SK-N-SH treated with all-trans-retinoic acid at 6 μM for 48 hours (cell line): Measurements from ENCODE around the gene PRICKLE1.

Experiments used
- ATAC-seq: fragments of 200-7000 bp; cut with Tn5 transposase; 3 replicates; pipeline ENCODE4 v1.9.1; 2020; ENCODE audit warnings: mild to moderate bottlenecking, moderate library complexity
- ARNTL ChIP-seq: fragments of 450-650 bp; formaldehyde crosslinking; IDR thresholded peaks from 2 replicates; pipeline ENCODE4 v1.5.0; 2020; ENCODE audit warnings: low read depth, mild to moderate bottlenecking, moderate library complexity, borderline replicate concordance
- BACH2 ChIP-seq: fragments of 250-450 bp; sonication (Bioruptor Pico); IDR thresholded peaks from 2 replicates; pipeline ENCODE4 v1.9.0; 2021; ENCODE audit warnings: mild to moderate bottlenecking, borderline replicate concordance
- CSDC2 ChIP-seq: fragments of 250-450 bp; sonication (Bioruptor Pico); IDR thresholded peaks from 2 replicates; pipeline ENCODE4 v1.5.0; 2020; ENCODE audit warnings: mild to moderate bottlenecking, moderate library complexity
- ESRRG ChIP-seq: fragments of 250-450 bp; sonication (Bioruptor Pico); IDR thresholded peaks from 2 replicates; pipeline ENCODE4 v1.6.1; 2021; ENCODE audit warnings: mild to moderate bottlenecking
- GLIS3 ChIP-seq: fragments of 250-450 bp; sonication (Bioruptor Pico); IDR thresholded peaks from 2 replicates; pipeline ENCODE4 v1.5.0; 2020; ENCODE audit warnings: mild to moderate bottlenecking, moderate library complexity
- ISL1 ChIP-seq: fragments of 250-450 bp; sonication (Bioruptor Pico); IDR thresholded peaks from 2 replicates; pipeline ENCODE4 v2.1.2; 2022; ENCODE audit warnings: mild to moderate bottlenecking, moderate library complexity
- OSR1 ChIP-seq: fragments of 250-450 bp; sonication (Bioruptor Pico); IDR thresholded peaks from 2 replicates; pipeline ENCODE4 v1.8.0; 2022; ENCODE audit warnings: moderate library complexity, mild to moderate bottlenecking, inconsistent platforms
- RARB ChIP-seq: fragments of 250-450 bp; sonication (Bioruptor Pico); IDR thresholded peaks from 2 replicates; pipeline ENCODE4 v1.8.0; 2021; ENCODE audit warnings: mild to moderate bottlenecking, moderate library complexity
- SNAI2 ChIP-seq: fragments of 250-450 bp; sonication (Bioruptor Pico); IDR thresholded peaks from 2 replicates; pipeline ENCODE4 v1.5.0; 2020; ENCODE audit warnings: mild to moderate bottlenecking, moderate library complexity
- TCF4 ChIP-seq: fragments of 250-450 bp; sonication (Bioruptor Pico); IDR thresholded peaks from 2 replicates; pipeline ENCODE4 v1.8.0; 2021; ENCODE audit warnings: mild to moderate bottlenecking, moderate library complexity, borderline replicate concordance
- TOX ChIP-seq: fragments of 250-450 bp; sonication (Bioruptor Pico); IDR thresholded peaks from 2 replicates; pipeline ENCODE4 v1.8.0; 2021; ENCODE audit warnings: mild to moderate bottlenecking, moderate library complexity, borderline replicate concordance
- ZC3H10 ChIP-seq: fragments of 250-450 bp; sonication (Bioruptor Pico); IDR thresholded peaks from 2 replicates; pipeline ENCODE4 v1.5.1; 2021; ENCODE audit warnings: mild to moderate bottlenecking, moderate library complexity
- ZFP3 ChIP-seq: fragments of 250-450 bp; sonication (Bioruptor Pico); IDR thresholded peaks from 2 replicates; pipeline ENCODE4 v1.5.0; 2020; ENCODE audit warnings: mild to moderate bottlenecking, moderate library complexity
- ZFP30 ChIP-seq: fragments of 450-650 bp; formaldehyde crosslinking; IDR thresholded peaks from 2 replicates; pipeline ENCODE4 v1.5.0; 2022; ENCODE audit warnings: mild to moderate bottlenecking, moderate library complexity
- ZNF565 ChIP-seq: fragments of 450-650 bp; formaldehyde crosslinking; conservative IDR thresholded peaks from 2 replicates; pipeline ENCODE4 v1.5.0; 2020; ENCODE audit warnings: low read depth, mild to moderate bottlenecking, moderate library complexity
- ZNF70 ChIP-seq: fragments of 450-650 bp; formaldehyde crosslinking; IDR thresholded peaks from 2 replicates; pipeline ENCODE4 v1.5.0; 2020; ENCODE audit warnings: mild to moderate bottlenecking, moderate library complexity
- ZNF8 ChIP-seq: fragments of 450-650 bp; formaldehyde crosslinking; IDR thresholded peaks from 2 replicates; pipeline ENCODE4 v1.5.0; 2020; ENCODE audit warnings: mild to moderate bottlenecking, moderate library complexity
- TF ChIP-seq, protein P1 (sequence below): fragments of 250-450 bp; sonication (Bioruptor Pico); IDR thresholded peaks from 2 replicates; pipeline ENCODE4 v1.5.1; 2021; ENCODE audit warnings: mild to moderate bottlenecking, moderate library complexity
- TF ChIP-seq, protein P2 (sequence below): fragments of 250-450 bp; sonication (Bioruptor Pico); IDR thresholded peaks from 2 replicates; pipeline ENCODE4 v1.8.0; 2020; ENCODE audit warnings: mild to moderate bottlenecking, moderate library complexity, borderline replicate concordance
- TF ChIP-seq, protein P3 (sequence below): fragments of 250-450 bp; sonication (Bioruptor Pico); IDR thresholded peaks from 2 replicates; pipeline ENCODE4 v1.8.0; 2021; ENCODE audit warnings: low read depth, mild to moderate bottlenecking, moderate library complexity, borderline replicate concordance
- TF ChIP-seq, protein P4 (sequence below): fragments of 250-450 bp; sonication (Bioruptor Pico); IDR thresholded peaks from 2 replicates; pipeline ENCODE4 v1.5.0; 2020; ENCODE audit warnings: mild to moderate bottlenecking, moderate library complexity
- TF ChIP-seq, protein P5 (sequence below): fragments of 250-450 bp; sonication (Bioruptor Pico); IDR thresholded peaks from 2 replicates; pipeline ENCODE4 v1.5.1; 2020; ENCODE audit warnings: low read depth, mild to moderate bottlenecking, moderate library complexity

PRICKLE1 gene

DNA sequence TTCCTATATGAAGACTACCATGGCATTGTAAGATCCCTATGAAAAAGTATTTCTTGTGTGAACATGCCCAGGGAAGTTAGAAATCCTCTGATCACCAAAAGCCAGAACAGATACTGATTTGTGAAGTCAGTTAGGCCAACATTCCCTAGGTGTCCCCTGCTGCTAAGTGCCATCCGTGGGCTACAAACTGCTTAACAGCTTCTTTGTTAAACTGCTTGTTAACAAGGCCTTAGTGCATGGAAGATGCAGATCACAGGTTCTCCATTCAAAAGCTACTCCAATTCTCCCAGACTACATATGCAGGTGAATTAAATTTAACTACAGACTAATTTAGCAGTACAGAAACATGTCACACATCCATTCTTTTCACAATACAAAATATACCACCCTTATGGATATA, 108.2 kb downstream of the PRICKLE1 start:
- no peak for TF ChIP-seq ISL1 (CRISPR knock-in tag)
- no peak for TF ChIP-seq GLIS3 (CRISPR knock-in tag)
- TF ChIP-seq ESRRG (CRISPR knock-in tag): no peak
- TF ChIP-seq, protein P1, sequence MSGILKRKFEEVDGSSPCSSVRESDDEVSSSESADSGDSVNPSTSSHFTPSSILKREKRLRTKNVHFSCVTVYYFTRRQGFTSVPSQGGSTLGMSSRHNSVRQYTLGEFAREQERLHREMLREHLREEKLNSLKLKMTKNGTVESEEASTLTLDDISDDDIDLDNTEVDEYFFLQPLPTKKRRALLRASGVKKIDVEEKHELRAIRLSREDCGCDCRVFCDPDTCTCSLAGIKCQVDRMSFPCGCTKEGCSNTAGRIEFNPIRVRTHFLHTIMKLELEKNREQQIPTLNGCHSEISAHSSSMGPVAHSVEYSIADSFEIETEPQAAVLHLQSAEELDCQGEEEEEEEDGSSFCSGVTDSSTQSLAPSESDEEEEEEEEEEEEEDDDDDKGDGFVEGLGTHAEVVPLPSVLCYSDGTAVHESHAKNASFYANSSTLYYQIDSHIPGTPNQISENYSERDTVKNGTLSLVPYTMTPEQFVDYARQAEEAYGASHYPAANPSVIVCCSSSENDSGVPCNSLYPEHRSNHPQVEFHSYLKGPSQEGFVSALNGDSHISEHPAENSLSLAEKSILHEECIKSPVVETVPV (CRISPR knock-in tag): no peak
- TF ChIP-seq, protein P2, sequence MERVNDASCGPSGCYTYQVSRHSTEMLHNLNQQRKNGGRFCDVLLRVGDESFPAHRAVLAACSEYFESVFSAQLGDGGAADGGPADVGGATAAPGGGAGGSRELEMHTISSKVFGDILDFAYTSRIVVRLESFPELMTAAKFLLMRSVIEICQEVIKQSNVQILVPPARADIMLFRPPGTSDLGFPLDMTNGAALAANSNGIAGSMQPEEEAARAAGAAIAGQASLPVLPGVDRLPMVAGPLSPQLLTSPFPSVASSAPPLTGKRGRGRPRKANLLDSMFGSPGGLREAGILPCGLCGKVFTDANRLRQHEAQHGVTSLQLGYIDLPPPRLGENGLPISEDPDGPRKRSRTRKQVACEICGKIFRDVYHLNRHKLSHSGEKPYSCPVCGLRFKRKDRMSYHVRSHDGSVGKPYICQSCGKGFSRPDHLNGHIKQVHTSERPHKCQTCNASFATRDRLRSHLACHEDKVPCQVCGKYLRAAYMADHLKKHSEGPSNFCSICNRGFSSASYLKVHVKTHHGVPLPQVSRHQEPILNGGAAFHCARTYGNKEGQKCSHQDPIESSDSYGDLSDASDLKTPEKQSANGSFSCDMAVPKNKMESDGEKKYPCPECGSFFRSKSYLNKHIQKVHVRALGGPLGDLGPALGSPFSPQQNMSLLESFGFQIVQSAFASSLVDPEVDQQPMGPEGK: no peak
- no peak for TF ChIP-seq TCF4 (CRISPR knock-in tag)
- TF ChIP-seq RARB (CRISPR knock-in tag): no peak
- TF ChIP-seq, protein P3, sequence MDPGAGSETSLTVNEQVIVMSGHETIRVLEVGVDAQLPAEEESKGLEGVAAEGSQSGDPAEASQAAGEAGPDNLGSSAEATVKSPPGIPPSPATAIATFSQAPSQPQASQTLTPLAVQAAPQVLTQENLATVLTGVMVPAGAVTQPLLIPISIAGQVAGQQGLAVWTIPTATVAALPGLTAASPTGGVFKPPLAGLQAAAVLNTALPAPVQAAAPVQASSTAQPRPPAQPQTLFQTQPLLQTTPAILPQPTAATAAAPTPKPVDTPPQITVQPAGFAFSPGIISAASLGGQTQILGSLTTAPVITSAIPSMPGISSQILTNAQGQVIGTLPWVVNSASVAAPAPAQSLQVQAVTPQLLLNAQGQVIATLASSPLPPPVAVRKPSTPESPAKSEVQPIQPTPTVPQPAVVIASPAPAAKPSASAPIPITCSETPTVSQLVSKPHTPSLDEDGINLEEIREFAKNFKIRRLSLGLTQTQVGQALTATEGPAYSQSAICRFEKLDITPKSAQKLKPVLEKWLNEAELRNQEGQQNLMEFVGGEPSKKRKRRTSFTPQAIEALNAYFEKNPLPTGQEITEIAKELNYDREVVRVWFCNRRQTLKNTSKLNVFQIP (CRISPR knock-in tag): no peak
- TF ChIP-seq ZFP30: no peak
- TF ChIP-seq SNAI2 (CRISPR knock-in tag): no peak
- no peak for TF ChIP-seq ZNF8
- no peak for TF ChIP-seq CSDC2 (CRISPR knock-in tag)
- no peak for TF ChIP-seq ZC3H10
- no peak for TF ChIP-seq ZNF70 (CRISPR knock-in tag)
- TF ChIP-seq BACH2: no peak
- TF ChIP-seq TOX (CRISPR knock-in tag): no peak
- TF ChIP-seq ARNTL (CRISPR knock-in tag): no peak
- TF ChIP-seq ZFP3 (CRISPR knock-in tag): no peak
- TF ChIP-seq, protein P4, sequence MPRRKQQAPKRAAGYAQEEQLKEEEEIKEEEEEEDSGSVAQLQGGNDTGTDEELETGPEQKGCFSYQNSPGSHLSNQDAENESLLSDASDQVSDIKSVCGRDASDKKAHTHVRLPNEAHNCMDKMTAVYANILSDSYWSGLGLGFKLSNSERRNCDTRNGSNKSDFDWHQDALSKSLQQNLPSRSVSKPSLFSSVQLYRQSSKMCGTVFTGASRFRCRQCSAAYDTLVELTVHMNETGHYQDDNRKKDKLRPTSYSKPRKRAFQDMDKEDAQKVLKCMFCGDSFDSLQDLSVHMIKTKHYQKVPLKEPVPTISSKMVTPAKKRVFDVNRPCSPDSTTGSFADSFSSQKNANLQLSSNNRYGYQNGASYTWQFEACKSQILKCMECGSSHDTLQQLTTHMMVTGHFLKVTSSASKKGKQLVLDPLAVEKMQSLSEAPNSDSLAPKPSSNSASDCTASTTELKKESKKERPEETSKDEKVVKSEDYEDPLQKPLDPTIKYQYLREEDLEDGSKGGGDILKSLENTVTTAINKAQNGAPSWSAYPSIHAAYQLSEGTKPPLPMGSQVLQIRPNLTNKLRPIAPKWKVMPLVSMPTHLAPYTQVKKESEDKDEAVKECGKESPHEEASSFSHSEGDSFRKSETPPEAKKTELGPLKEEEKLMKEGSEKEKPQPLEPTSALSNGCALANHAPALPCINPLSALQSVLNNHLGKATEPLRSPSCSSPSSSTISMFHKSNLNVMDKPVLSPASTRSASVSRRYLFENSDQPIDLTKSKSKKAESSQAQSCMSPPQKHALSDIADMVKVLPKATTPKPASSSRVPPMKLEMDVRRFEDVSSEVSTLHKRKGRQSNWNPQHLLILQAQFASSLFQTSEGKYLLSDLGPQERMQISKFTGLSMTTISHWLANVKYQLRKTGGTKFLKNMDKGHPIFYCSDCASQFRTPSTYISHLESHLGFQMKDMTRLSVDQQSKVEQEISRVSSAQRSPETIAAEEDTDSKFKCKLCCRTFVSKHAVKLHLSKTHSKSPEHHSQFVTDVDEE (CRISPR knock-in tag): no peak
- ATAC-seq: no peak

DNA sequence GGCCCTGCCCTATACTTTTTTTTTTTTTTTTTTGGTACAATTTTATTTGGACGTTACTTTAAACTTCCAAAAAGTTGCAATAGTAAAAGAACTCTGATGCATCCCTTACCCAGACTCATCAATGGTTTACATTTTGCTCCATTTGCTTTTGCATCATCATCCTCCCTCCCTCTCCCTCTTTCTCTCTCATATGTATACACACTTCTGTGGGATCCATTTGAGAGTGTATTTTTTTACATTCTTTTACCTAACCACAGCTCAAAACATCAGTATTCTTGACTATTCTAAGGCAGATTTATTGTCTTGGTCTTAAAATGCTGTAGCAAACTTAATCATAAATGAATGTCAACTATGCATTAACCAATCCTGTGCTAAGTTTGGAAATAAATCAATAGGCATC, 111.6 kb downstream of the PRICKLE1 start:
- ATAC-seq: no peak
- TF ChIP-seq, protein P3 (CRISPR knock-in tag): no peak
- TF ChIP-seq, protein P2: no peak
- TF ChIP-seq GLIS3 (CRISPR knock-in tag) (no peak), RARB (CRISPR knock-in tag) (no peak), ZC3H10 (no peak), ZNF565 (CRISPR knock-in tag) (no peak), BACH2 (no peak), ZNF8 (no peak), TOX (CRISPR knock-in tag) (no peak), ZFP30 (no peak), TCF4 (CRISPR knock-in tag) (no peak), OSR1 (CRISPR knock-in tag) (no peak), ISL1 (CRISPR knock-in tag) (no peak)
- TF ChIP-seq, protein P5, sequence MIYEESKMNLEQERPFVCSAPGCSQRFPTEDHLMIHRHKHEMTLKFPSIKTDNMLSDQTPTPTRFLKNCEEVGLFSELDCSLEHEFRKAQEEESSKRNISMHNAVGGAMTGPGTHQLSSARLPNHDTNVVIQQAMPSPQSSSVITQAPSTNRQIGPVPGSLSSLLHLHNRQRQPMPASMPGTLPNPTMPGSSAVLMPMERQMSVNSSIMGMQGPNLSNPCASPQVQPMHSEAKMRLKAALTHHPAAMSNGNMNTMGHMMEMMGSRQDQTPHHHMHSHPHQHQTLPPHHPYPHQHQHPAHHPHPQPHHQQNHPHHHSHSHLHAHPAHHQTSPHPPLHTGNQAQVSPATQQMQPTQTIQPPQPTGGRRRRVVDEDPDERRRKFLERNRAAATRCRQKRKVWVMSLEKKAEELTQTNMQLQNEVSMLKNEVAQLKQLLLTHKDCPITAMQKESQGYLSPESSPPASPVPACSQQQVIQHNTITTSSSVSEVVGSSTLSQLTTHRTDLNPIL (CRISPR knock-in tag): no peak
- TF ChIP-seq, all 23 proteins: peak for 0
